Measurements from ENCODE around the gene ARL8B.

GRCh38 chr3:5202222-5202621, 80.1 kb downstream of the ARL8B start:
- TF ChIP-seq CTCF (conservative IDR thresholded peaks at IDR 0.05; ENCODE audit: low read depth, low read length), result no peak
- no peak for TF ChIP-seq EZH2 (IDR thresholded peaks at IDR 0.05; ENCODE audit: borderline replicate concordance, low read depth, low read length, poor library complexity, severe bottlenecking)
